ENCODE data around the gene LMBRD1. TPM values are rescaled to one million over a fixed set of nuclear protein-coding genes. Genes with fewer than 3 reads are reported as not detected.

Gene LMBRD1
- total and polyA plus RNA-seq, 2 of the 8 experiments (the other 6 are each of a cell fraction or from before 2014, with no cell fraction given) = 9.1 to 16.8 TPM

- no peak overlapping the region for H2BK12ac ChIP-seq (ENCODE audit: low read depth, low read length)
- no peak overlapping the region for H3K18ac ChIP-seq (ENCODE audit: extremely low read depth, low read length)
- no peak overlapping the region for H3K9ac ChIP-seq (replicated peaks in 1 of 4; ENCODE audit: extremely low read depth in 1 of 4, low read depth in 3 of 4, low read length in 3 of 4)
- H3K4ac ChIP-seq (replicated peaks; ENCODE audit: insufficient read length, low read depth, low read length) = no peak overlapping the region
- H3K4me1 ChIP-seq (replicated peaks in 1 of 4; ENCODE audit: control insufficient read depth in 3 of 4, insufficient read depth in 4 of 4, low read length in 3 of 4) = no peaks in the 10 kb centered on the region
- ChIA-PET CTCF (ENCODE audit: partially characterized antibody) (interaction anchor here (0.5 kb wide), 1 partner anchor 1027 kb away, joined by 3 read pairs; no protein-coding TSS in a partner anchor), POLR2A (ENCODE audit: partially characterized antibody) (no interaction called here)
- no peaks in the 10 kb centered on the region for H4K20me1 ChIP-seq (replicated peaks in 1 of 2; ENCODE audit: control insufficient read depth in 1 of 2, insufficient read depth in 2 of 2, low read length in 2 of 2)
- no peak overlapping the region for H4K91ac ChIP-seq (replicated peaks; ENCODE audit: insufficient read length, low read length)
- no peak overlapping the region for H2BK5ac ChIP-seq (ENCODE audit: low read depth, low read length)
- no peaks in the 10 kb centered on the region for H3K79me1 ChIP-seq (ENCODE audit: low read depth, low read length)
- H3K23ac ChIP-seq (ENCODE audit: insufficient read length) = no peak overlapping the region
- no peak overlapping the region for H2BK15ac ChIP-seq (ENCODE audit: low read length)
- no peaks in the 10 kb centered on the region for H3K27me3 ChIP-seq (replicated peaks in 1 of 4; ENCODE audit: control insufficient read depth in 3 of 4, extremely low read depth in 1 of 4, insufficient read depth in 3 of 4, low read length in 3 of 4)
- H3K79me2 ChIP-seq (ENCODE audit: control insufficient read depth in 1 of 2, insufficient read depth in 2 of 2, low read length in 2 of 2) = no peaks in the 10 kb centered on the region
- no peak overlapping the region for H3K14ac ChIP-seq (ENCODE audit: insufficient read length)
- H4K8ac ChIP-seq (ENCODE audit: extremely low read depth, insufficient read depth, low read length) = no peak overlapping the region
- 98% methylated on average over 2 of the region's 2 CpGs; no CpG with 5 or more reads in 1 of the 2 experiments for WGBS, 2 experiments (ENCODE audit: extremely low coverage in 1 of 2, insufficient coverage in 1 of 2, insufficient read length in 1 of 2, insufficient replicate concordance in 2 of 2, low coverage in 1 of 2, low lambda C conversion rate in 2 of 2, missing lambda C conversion rate in 1 of 2)
- H4K5ac ChIP-seq (ENCODE audit: insufficient read length, low read depth, low read length) = no peak overlapping the region
- no peak overlapping the region for H2BK20ac ChIP-seq (ENCODE audit: low read length)
- DNase-seq (ENCODE audit: low read depth in 1 of 2, low spot score in 2 of 2) = no peak
- no peak overlapping the region for H2AFZ ChIP-seq (ENCODE audit: low read length)
- no peak overlapping the region for H3K27ac ChIP-seq (ENCODE audit: low read depth, low read length)
- no peak overlapping the region for H3K4me3 ChIP-seq (ENCODE audit: extremely low read depth in 1 of 4, insufficient read depth in 2 of 4, low read depth in 3 of 4, low read length in 4 of 4)
- no peaks in the 10 kb centered on the region for H3K9me3 ChIP-seq (ENCODE audit: insufficient read depth in 2 of 2, low read depth in 1 of 2, low read length in 1 of 2)
- H3K4me2 ChIP-seq (ENCODE audit: insufficient read depth in 1 of 2, low read depth in 2 of 2, low read length in 2 of 2) = no peak overlapping the region
- H3K36me3 ChIP-seq (ENCODE audit: control insufficient read depth in 2 of 4, insufficient read depth in 4 of 4, low read length in 3 of 4) = no peaks in the 10 kb centered on the region
- FAIRE-seq = no peak
- peaks cover 2% of the 10 kb centered on the region; the same call in 1 of the 2 replicates for H3K23me2 ChIP-seq (ENCODE audit: low read depth, low read length)
- no peak overlapping the region for H2BK120ac ChIP-seq (replicated peaks; ENCODE audit: low read depth, low read length)
- no peak overlapping the region for H3K56ac ChIP-seq (replicated peaks; ENCODE audit: insufficient read length, low read depth, low read length)
- no peak overlapping the region for H2AK5ac ChIP-seq (ENCODE audit: low read depth, low read length)
- TF ChIP-seq RFX5 (IDR thresholded peaks at IDR 0.05; ENCODE audit: borderline replicate concordance, low read depth, low read length) (no peak), SAP30 (IDR thresholded peaks at IDR 0.05; ENCODE audit: insufficient read depth, insufficient replicate concordance, low read length) (no peak), CREB1 (IDR thresholded peaks at IDR 0.05) (no peak), EZH2 (IDR thresholded peaks at IDR 0.05; ENCODE audit: low read depth, low read length, severe bottlenecking) (no peak), SP2 (IDR thresholded peaks at IDR 0.05; ENCODE audit: low read length) (no peak), ATF2 (IDR thresholded peaks at IDR 0.05; ENCODE audit: low read length) (no peak), MAFK (IDR thresholded peaks at IDR 0.05; ENCODE audit: low read depth, low read length) (no peak), RBBP5 (IDR thresholded peaks at IDR 0.05; ENCODE audit: borderline replicate concordance, low read depth, low read length) (no peak), POLR2A (IDR thresholded peaks at IDR 0.05; ENCODE audit: control extremely low read depth in 1 of 2, low read depth in 2 of 2, low read length in 2 of 2) (no peak), BCL11A (IDR thresholded peaks at IDR 0.05; ENCODE audit: low read depth in 2 of 2, low read length in 2 of 2) (no peak), NANOG (IDR thresholded peaks at IDR 0.05; ENCODE audit: insufficient read depth, low read depth, low read length, poor library complexity, severe bottlenecking) (no peak), POLR2AphosphoS5 (IDR thresholded peaks at IDR 0.05; ENCODE audit: low read depth, low read length) (no peak), PHF8 (conservative IDR thresholded peaks at IDR 0.05; ENCODE audit: low read depth, low read length) (no peak), ASH2L (IDR thresholded peaks at IDR 0.05; ENCODE audit: low read length) (no peak)
Measured at GRCh38 chr6:69663215-69663614, 133.6 kb downstream of the LMBRD1 start.
